Lower leg skin (tissue), 3 donors: ENCODE measurements around the gene CD52.

Experiments used
- CTCF ChIP-seq, 3 donors: fragments of 450-650 bp; IDR thresholded peaks; one replicate each; pipeline ENCODE4 v1.5.1; 2016; ENCODE audit warnings: antibody characterized with exemption in 3 of 3, mild to moderate bottlenecking in 3 of 3, moderate library complexity in 2 of 3
- POLR2A ChIP-seq, 2 donors: fragments of 450-650 bp; IDR thresholded peaks; one replicate each; pipeline ENCODE4 v1.6.1; 2016 to 2017; ENCODE audit warnings: antibody characterized with exemption in 2 of 2, mild to moderate bottlenecking in 1 of 2, moderate library complexity in 1 of 2

- TF ChIP-seq CTCF (IDR thresholded peaks at IDR 0.05) (no peak), POLR2A (IDR thresholded peaks at IDR 0.05) (no peak)
These were observed 48.6 kb upstream of the CD52 start for GRCh38 chr1:26269198-26269550.
